ENCODE measurements around the gene AIFM2.

- TF ChIP-seq YY1 (IDR thresholded peaks at IDR 0.05; ENCODE audit: insufficient read depth, insufficient read length): no peak
- TF ChIP-seq ZNF274 (IDR thresholded peaks at IDR 0.05; ENCODE audit: low read depth, low read length): no peak
Measured at GRCh38 chr10:70137135-70137534, 4.5 kb upstream of the AIFM2 start.
